HCT116 (cell line): ENCODE measurements around the gene LHX2. TPM values are rescaled to one million over a fixed set of nuclear protein-coding genes. Genes with fewer than 3 reads are reported as not detected.
A peak's percentile ranks its signal among the peaks of the same experiment; 100 is the strongest.

Experiments
- ATAC-seq: fragments of 200-7000 bp; cut with Tn5 transposase; 2 replicates; pipeline ENCODE4 v1.9.1; 2020; ENCODE audit warnings: mild to moderate bottlenecking, moderate library complexity
- BruUV-seq: library from RNA; stranded (reverse); fragments of 400-500 nt; replicated peaks from 2 replicates; lab custom pipeline; 2021; lab: Mats Ljungman, UMichigan
- CTCF ChIA-PET: fragments of 300-600 bp; sonication (Branson Sonifier 250); formaldehyde crosslinking; loops from one replicate; lab custom pipeline; 2021; ENCODE audit warnings: antibody characterized with exemption; lab: Charles Lee
- POLR2A ChIA-PET: fragments of 300-600, 350-600 bp; sonication (Branson Sonifier 250); formaldehyde crosslinking; loops from one replicate; lab custom pipeline; 2021; ENCODE audit warnings: antibody characterized with exemption; lab: Charles Lee
- RAD21 ChIA-PET, 2 experiments: fragments of 300-600 bp; sonication (Branson Sonifier 250); formaldehyde crosslinking; loops; one replicate each; lab custom pipeline; 2023; ENCODE audit warnings: low total read pairs in 2 of 2; ENCODE audit not compliant: uncharacterized antibody in 2 of 2, unreplicated experiment in 2 of 2, low non-redundant PET in 1 of 2; lab: Charles Lee
- DNase-seq: peaks from one replicate; pipeline ENCODE4 v3.0.0-alpha.2; 2010; ENCODE audit warnings: low read depth, low spot score
- H2AFZ ChIP-seq: fragments of 200-600 bp; shearing (Covaris generic), sonication (generic); 2 replicates; pipeline ENCODE4 v1.6.1; 2017; ENCODE audit warnings: low read depth, mixed run types, mixed read lengths, antibody characterized with exemption, low read length; ENCODE audit not compliant: poor library complexity, severe bottlenecking
- H3K27ac ChIP-seq: 2 replicates; pipeline ENCODE4 v1.5.1; 2012; ENCODE audit warnings: low read depth, low read length
- H3K27me3 ChIP-seq: fragments of 200-600 bp; sonication (generic); 2 replicates; pipeline ENCODE4 v1.6.1; 2016; ENCODE audit warnings: mixed run types, low read length, mixed read lengths; ENCODE audit not compliant: insufficient read depth
- H3K36me3 ChIP-seq, 2 experiments: fragments of 200-500 bp in 1 of 2; fragments of 200-600 bp in 1 of 2; sonication (Bioruptor generic) in 1 of 2; sonication (generic) in 1 of 2; 2 replicates each; pipeline versions ENCODE4 v1.5.1 to v1.6.1; 2014 to 2016; ENCODE audit warnings: low read length in 2 of 2, inconsistent platforms in 1 of 2, mixed read lengths in 1 of 2, mixed run types in 1 of 2; ENCODE audit not compliant: insufficient read depth in 2 of 2, control insufficient read depth in 1 of 2
- H3K4me1 ChIP-seq, 2 experiments: fragments of 200-600 bp in 1 of 2; sonication (generic) in 1 of 2; 2 replicates each; pipeline versions ENCODE4 v1.5.1 to v1.6.1; 2012 to 2017; ENCODE audit warnings: low read length in 2 of 2, inconsistent platforms in 1 of 2, mild to moderate bottlenecking in 1 of 2, mixed read lengths in 1 of 2, mixed run types in 1 of 2, moderate library complexity in 1 of 2; ENCODE audit not compliant: insufficient read depth in 2 of 2, control insufficient read depth in 1 of 2
- H3K4me2 ChIP-seq: fragments of 200-600 bp; sonication (generic); 2 replicates; pipeline ENCODE4 v1.6.1; 2017; ENCODE audit warnings: mixed run types, low read length, mixed read lengths
- H3K4me3 ChIP-seq, 2 experiments: fragments of 200-600 bp in 1 of 2; sonication (generic) in 1 of 2; replicated peaks in 1 of 2; 2 replicates each; pipeline ENCODE4 v1.5.1; 2011 to 2016; ENCODE audit warnings: low read length in 2 of 2, control low read depth in 1 of 2, low read depth in 1 of 2, mild to moderate bottlenecking in 1 of 2, mixed read lengths in 1 of 2, mixed run types in 1 of 2
- H3K79me2 ChIP-seq: fragments of 200-600 bp; sonication (generic); 2 replicates; pipeline ENCODE4 v1.6.1; 2017; ENCODE audit warnings: mild to moderate bottlenecking, mixed run types, low read length, moderate library complexity, mixed read lengths; ENCODE audit not compliant: insufficient read depth
- H3K9ac ChIP-seq: fragments of 200-600 bp; sonication (generic); 2 replicates; pipeline ENCODE4 v1.6.1; 2016; ENCODE audit warnings: low read length, mixed read lengths
- H3K9me2 ChIP-seq: fragments of 200-600 bp; sonication (generic), shearing (Covaris generic); 2 replicates; pipeline ENCODE4 v1.6.1; 2017; ENCODE audit warnings: mixed run types, mild to moderate bottlenecking, moderate library complexity; ENCODE audit not compliant: insufficient read depth
- H3K9me3 ChIP-seq, 2 experiments: fragments of 200-500 bp in 1 of 2; fragments of 200-600 bp in 1 of 2; sonication (Bioruptor generic) in 1 of 2; sonication (generic) in 1 of 2; 2 replicates each; pipeline ENCODE4 v1.6.1; 2014 to 2017; ENCODE audit warnings: low read length in 2 of 2, mixed read lengths in 2 of 2, inconsistent platforms in 1 of 2, low read depth in 1 of 2, mild to moderate bottlenecking in 1 of 2, mixed run types in 1 of 2, moderate library complexity in 1 of 2; ENCODE audit not compliant: control insufficient read depth in 1 of 2, insufficient read depth in 1 of 2
- H4K20me1 ChIP-seq: fragments of 200-600 bp; sonication (generic), shearing (Covaris generic); 2 replicates; pipeline ENCODE4 v1.6.1; 2017; ENCODE audit warnings: mixed run types, mild to moderate bottlenecking, moderate library complexity; ENCODE audit not compliant: insufficient read depth
- CTCF ChIP-seq, 3 experiments: fragments of 200-600 bp in 1 of 3; sonication (generic) in 1 of 3; IDR thresholded peaks in 2 of 3; conservative IDR thresholded peaks in 1 of 3; 2 replicates each; pipeline ENCODE4 v1.5.1; 2012 to 2017; ENCODE audit warnings: low read depth in 2 of 3, low read length in 2 of 3, antibody characterized with exemption in 1 of 3, borderline replicate concordance in 1 of 3, control low read depth in 1 of 3, mild to moderate bottlenecking in 1 of 3, mixed read lengths in 1 of 3, mixed run types in 1 of 3, moderate library complexity in 1 of 3; ENCODE audit not compliant: insufficient read depth in 1 of 3
- EZH2phosphoT487 ChIP-seq: fragments of 200-600 bp; IDR thresholded peaks from 2 replicates; pipeline ENCODE4 v1.6.1; 2018; ENCODE audit warnings: antibody characterized with exemption, borderline replicate concordance
- TCF7L2 ChIP-seq: IDR thresholded peaks from 2 replicates; pipeline ENCODE4 v1.7.0; 2011; ENCODE audit warnings: borderline replicate concordance, inconsistent platforms; ENCODE audit not compliant: insufficient read depth, insufficient read length; ENCODE audit errors: extremely low read depth
- intact Hi-C: fragments of 100-400 bp; cut with micrococcal nuclease; formaldehyde crosslinking; loops from 2 replicates; pipeline ENCODE4 v1.10.0; 2022
- total RNA-seq: library from RNA; stranded (reverse); gene quantifications from one replicate; pipeline ENCODE4 v1.2.1, GENCODE V29; 2021; ENCODE audit not compliant: unreplicated experiment

Gene LHX2
- total RNA-seq, 1 experiment from 2014 or later, result 10.2 TPM

- Histone ChIP-seq H3K4me2 (peak overlapping the region; percentile 89), H3K4me3 (peak overlapping the region; percentile 38 to 57)
- intact Hi-C loops, result no loop called here
Observed at GRCh38 chr9:124007565-124008302, 3.8 kb upstream of the LHX2 start.

More at GRCh38 chr9:124007565-124008302, 3.8 kb upstream of the LHX2 start:
- Histone ChIP-seq H3K36me3 (no peaks in the 10 kb centered on the region), H3K79me2 (no peaks in the 10 kb centered on the region), H4K20me1 (no peaks in the 10 kb centered on the region), H3K9me2 (no peaks in the 10 kb centered on the region), H3K9me3 (no peaks in the 10 kb centered on the region), H3K4me1 (peaks cover 4 to 43% of the 10 kb centered on the region in 2 experiments; a peak in 3 of 4 replicates), H3K27me3 (peaks cover 64% of the 10 kb centered on the region), H2AFZ (peak overlapping the region; percentile 65), H3K9ac (no peak overlapping the region), H3K27ac (no peak overlapping the region)
- DNase-seq, result no peak
- RAD21 ChIA-PET, result no interaction called here
- no TSS peak for BruUV-seq
- TF ChIP-seq TCF7L2 (no peak), EZH2phosphoT487 (0 out of 2 replicates have a peak, but pooled peaks have one; percentile 17), CTCF (IDR thresholded peaks at IDR 0.05 in 2 of 3, conservative IDR thresholded peaks at IDR 0.05 in 1 of 3; ENCODE audit: borderline replicate concordance in 1 of 3, insufficient read depth in 1 of 3, low read depth in 2 of 3, low read length in 2 of 3) (no peak)
- POLR2A ChIA-PET, result no interaction called here
- CTCF ChIA-PET, result no interaction called here
- ATAC-seq, result no peak
